Measurements from ENCODE around the gene RAB11FIP3. TPM values are rescaled to one million over a fixed set of nuclear protein-coding genes. Genes with fewer than 3 reads are reported as not detected.

Gene RAB11FIP3
- total RNA-seq, 1 donor, result 25.3 TPM

DNA sequence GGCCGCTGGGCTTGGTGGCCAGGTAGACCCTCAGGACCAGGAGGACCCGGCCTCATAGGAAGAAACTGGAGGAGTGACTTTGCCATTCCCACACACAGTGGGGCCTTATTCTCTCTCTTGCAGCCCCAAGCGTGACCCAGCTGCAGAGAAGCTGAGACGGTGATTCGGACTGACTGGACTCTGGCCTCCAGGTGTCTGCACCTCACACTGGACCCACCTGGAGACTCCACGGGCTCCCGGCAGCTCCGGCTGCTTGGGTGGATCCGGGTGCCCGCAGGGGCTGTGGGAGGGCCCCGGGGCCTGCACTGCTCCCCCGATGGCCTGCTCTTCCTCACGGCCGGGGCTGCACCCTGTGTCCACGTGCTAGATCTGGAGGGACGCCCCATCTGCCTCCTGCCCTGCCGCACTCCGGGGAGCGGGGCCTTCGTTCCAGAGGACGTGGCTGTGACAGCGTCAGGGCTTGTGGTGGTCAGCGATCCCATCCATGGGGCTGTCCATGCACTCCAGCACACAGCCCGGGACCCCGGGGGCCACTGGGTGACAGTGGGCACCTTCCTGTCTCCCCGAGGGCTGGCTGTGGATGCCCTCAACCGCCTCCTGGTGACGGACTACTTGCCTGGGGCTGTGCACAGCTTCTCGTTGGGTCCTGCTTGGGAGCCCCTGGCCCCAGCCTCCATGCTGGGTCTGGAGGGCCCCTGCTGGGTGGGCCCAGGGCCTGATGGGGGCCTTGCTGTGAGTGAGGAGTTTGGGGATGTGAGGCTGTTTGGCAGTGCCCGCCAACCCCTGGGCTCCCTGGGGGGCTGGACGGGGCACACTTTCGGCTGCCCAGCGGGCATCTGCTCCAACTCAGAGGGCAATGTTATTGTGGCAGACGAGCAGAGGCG lies 142.2 kb downstream of the RAB11FIP3 start:
- Histone ChIP-seq H3K27me3 (ENCODE audit: insufficient read depth, low read length) (peaks cover under 1% of the 10 kb centered on the region), H3K79me2 (ENCODE audit: insufficient read depth, low read length) (peaks cover 29% of the 10 kb centered on the region), H2AFZ (ENCODE audit: low read length) (no peak overlapping the region), H3K4me3 (ENCODE audit: insufficient read depth, low read length) (no peak overlapping the region), H3K9me3 (ENCODE audit: low read depth, low read length) (no peaks in the 10 kb centered on the region), H3K36me3 (ENCODE audit: insufficient read depth, low read length) (no peaks in the 10 kb centered on the region), H4K20me1 (ENCODE audit: insufficient read depth, low read length) (peaks cover under 1% of the 10 kb centered on the region), H3K4me2 (ENCODE audit: insufficient read depth, low read length) (no peak overlapping the region), H3K27ac (ENCODE audit: low read depth, low read length) (no peak overlapping the region), H3K4me1 (ENCODE audit: insufficient read depth, low read length) (peaks cover 5% of the 10 kb centered on the region)
- TF ChIP-seq CTCF (IDR thresholded peaks at IDR 0.05; ENCODE audit: extremely low read depth, low read depth, low read length), result no peak
- DNase-seq (ENCODE audit: insufficient read length, low spot score, missing footprints), result no peak

- Histone ChIP-seq H4K20me1 (ENCODE audit: insufficient read depth, low read length) (peaks cover 7% of the 10 kb centered on the region), H3K27me3 (ENCODE audit: insufficient read depth, low read length) (no peaks in the 10 kb centered on the region), H2AFZ (ENCODE audit: low read length) (no peak overlapping the region), H3K4me3 (ENCODE audit: insufficient read depth, low read length) (peak overlapping the region; percentile 88), H3K4me2 (ENCODE audit: insufficient read depth, low read length) (peak overlapping the region; percentile 86), H3K36me3 (ENCODE audit: insufficient read depth, low read length) (no peaks in the 10 kb centered on the region), H3K9me3 (ENCODE audit: low read depth, low read length) (no peaks in the 10 kb centered on the region), H3K4me1 (ENCODE audit: insufficient read depth, low read length) (peaks cover 5% of the 10 kb centered on the region), H3K27ac (ENCODE audit: low read depth, low read length) (no peak overlapping the region), H3K79me2 (ENCODE audit: insufficient read depth, low read length) (peaks cover 34% of the 10 kb centered on the region)
- TF ChIP-seq CTCF (IDR thresholded peaks at IDR 0.05; ENCODE audit: extremely low read depth, low read depth, low read length), result no peak
- peak; percentile 86 for DNase-seq (ENCODE audit: insufficient read length, low spot score, missing footprints)
Observed at GRCh38 chr16:568401-569258, 143.2 kb downstream of the RAB11FIP3 start.

- peaks cover 34% of the 10 kb centered on the region for H3K79me2 ChIP-seq (ENCODE audit: insufficient read depth, low read length)
- DNase-seq (ENCODE audit: insufficient read length, low spot score, missing footprints), result peak; percentile 100
- H3K9me3 ChIP-seq (ENCODE audit: low read depth, low read length), result no peaks in the 10 kb centered on the region
- peak within 1 kb of the TSS; percentile 85 for H2AFZ ChIP-seq (ENCODE audit: low read length)
- H3K27ac ChIP-seq (ENCODE audit: low read depth, low read length), result peak within 1 kb of the TSS; percentile 37
- H3K4me2 ChIP-seq (ENCODE audit: insufficient read depth, low read length), result peak within 1 kb of the TSS; percentile 86
- no peak for TF ChIP-seq CTCF (IDR thresholded peaks at IDR 0.05; ENCODE audit: extremely low read depth, low read depth, low read length)
- H4K20me1 ChIP-seq (ENCODE audit: insufficient read depth, low read length), result peaks cover 8% of the 10 kb centered on the region
- no peaks in the 10 kb centered on the region for H3K27me3 ChIP-seq (ENCODE audit: insufficient read depth, low read length)
- peak within 1 kb of the TSS; percentile 88 for H3K4me3 ChIP-seq (ENCODE audit: insufficient read depth, low read length)
- no peaks in the 10 kb centered on the region for H3K36me3 ChIP-seq (ENCODE audit: insufficient read depth, low read length)
- H3K4me1 ChIP-seq (ENCODE audit: insufficient read depth, low read length), result peaks cover 5% of the 10 kb centered on the region
Observed at GRCh38 chr16:569445-570254, 144.2 kb downstream of the RAB11FIP3 start, which contains the start of gene PIGQ. TSS of gene PIGQ (plus strand) at chr16:569968. CDS start at chr16:574075, 4,107 bp downstream.

Small RNA genes lying within 50 kb of the gene (small RNA-seq; reads per million reads assigned to genes)
- not detected for gene MIR3176
- gene MIR5587, result 1.3 reads per million, percentile 45 among the genes with 10 or more reads in this experiment
- not detected for gene RF00019
- 0.30 reads per million for gene Z98883.1

Other genes with a start within 250 kb of the RAB11FIP3 start
- gene HBA1, start 249.0 kb upstream of the RAB11FIP3 start, total RNA-seq, result not detected in 2 replicates
- gene HBQ1, start 245.2 kb upstream of the RAB11FIP3 start, total RNA-seq, result not detected in 2 replicates
- gene LUC7L, start 196.2 kb upstream of the RAB11FIP3 start, total RNA-seq, result 44.8 and 46.0 TPM in 2 replicates
- gene FAM234A, start 190.8 kb upstream of the RAB11FIP3 start, total RNA-seq, result 86.0 and 113 TPM in 2 replicates
- gene RGS11, start 149.7 kb upstream of the RAB11FIP3 start, total RNA-seq, result 0.36 and 0.59 TPM in 2 replicates
- gene ARHGDIG, start 145.1 kb upstream of the RAB11FIP3 start, total RNA-seq, result not detected in 2 replicates
- not detected in 2 replicates for gene PDIA2, start 142.5 kb upstream of the RAB11FIP3 start, total RNA-seq
- gene AXIN1, start 72.9 kb upstream of the RAB11FIP3 start, total RNA-seq, result 21.5 and 21.7 TPM in 2 replicates
- 50.7 and 55.4 TPM in 2 replicates for gene MRPL28, start 55.1 kb upstream of the RAB11FIP3 start, total RNA-seq
- 40.1 and 54.3 TPM in 2 replicates for gene PGAP6, start 43.7 kb upstream of the RAB11FIP3 start, total RNA-seq
- gene NME4, start 28.4 kb upstream of the RAB11FIP3 start, total RNA-seq, result 77.2 and 83.6 TPM in 2 replicates
- gene DECR2, start 23.8 kb upstream of the RAB11FIP3 start, total RNA-seq, result 18.1 and 24.5 TPM in 2 replicates
- 25.3 and 27.1 TPM in 2 replicates for gene CAPN15, start 102.1 kb downstream of the RAB11FIP3 start, total RNA-seq
- under 0.01 TPM in 1 of 2 replicates, not detected in the other for gene PRR35, start 134.7 kb downstream of the RAB11FIP3 start, total RNA-seq
- 1.2 and 2.2 TPM in 2 replicates for gene NHLRC4, start 141.4 kb downstream of the RAB11FIP3 start, total RNA-seq
- 25.6 and 29.0 TPM in 2 replicates for gene PIGQ, start 144.3 kb downstream of the RAB11FIP3 start, total RNA-seq
- gene RAB40C, start 164.4 kb downstream of the RAB11FIP3 start, total RNA-seq, result 11.2 and 13.3 TPM in 2 replicates
- gene WFIKKN1, start 205.3 kb downstream of the RAB11FIP3 start, total RNA-seq, result under 0.01 and 0.36 TPM in 2 replicates
- gene METTL26, start 210.7 kb downstream of the RAB11FIP3 start, total RNA-seq, result 72.8 and 76.0 TPM in 2 replicates
- gene MCRIP2, start 216.2 kb downstream of the RAB11FIP3 start, total RNA-seq, result 20.0 and 20.3 TPM in 2 replicates
- gene WDR90, start 223.7 kb downstream of the RAB11FIP3 start, total RNA-seq, result 10.3 and 19.2 TPM in 2 replicates
- 35.9 and 42.0 TPM in 2 replicates for gene RHOT2, start 242.5 kb downstream of the RAB11FIP3 start, total RNA-seq

Data from osteoblast (primary cell).